ENCODE results near the gene DNMBP.

DNMBP gene, protein sequence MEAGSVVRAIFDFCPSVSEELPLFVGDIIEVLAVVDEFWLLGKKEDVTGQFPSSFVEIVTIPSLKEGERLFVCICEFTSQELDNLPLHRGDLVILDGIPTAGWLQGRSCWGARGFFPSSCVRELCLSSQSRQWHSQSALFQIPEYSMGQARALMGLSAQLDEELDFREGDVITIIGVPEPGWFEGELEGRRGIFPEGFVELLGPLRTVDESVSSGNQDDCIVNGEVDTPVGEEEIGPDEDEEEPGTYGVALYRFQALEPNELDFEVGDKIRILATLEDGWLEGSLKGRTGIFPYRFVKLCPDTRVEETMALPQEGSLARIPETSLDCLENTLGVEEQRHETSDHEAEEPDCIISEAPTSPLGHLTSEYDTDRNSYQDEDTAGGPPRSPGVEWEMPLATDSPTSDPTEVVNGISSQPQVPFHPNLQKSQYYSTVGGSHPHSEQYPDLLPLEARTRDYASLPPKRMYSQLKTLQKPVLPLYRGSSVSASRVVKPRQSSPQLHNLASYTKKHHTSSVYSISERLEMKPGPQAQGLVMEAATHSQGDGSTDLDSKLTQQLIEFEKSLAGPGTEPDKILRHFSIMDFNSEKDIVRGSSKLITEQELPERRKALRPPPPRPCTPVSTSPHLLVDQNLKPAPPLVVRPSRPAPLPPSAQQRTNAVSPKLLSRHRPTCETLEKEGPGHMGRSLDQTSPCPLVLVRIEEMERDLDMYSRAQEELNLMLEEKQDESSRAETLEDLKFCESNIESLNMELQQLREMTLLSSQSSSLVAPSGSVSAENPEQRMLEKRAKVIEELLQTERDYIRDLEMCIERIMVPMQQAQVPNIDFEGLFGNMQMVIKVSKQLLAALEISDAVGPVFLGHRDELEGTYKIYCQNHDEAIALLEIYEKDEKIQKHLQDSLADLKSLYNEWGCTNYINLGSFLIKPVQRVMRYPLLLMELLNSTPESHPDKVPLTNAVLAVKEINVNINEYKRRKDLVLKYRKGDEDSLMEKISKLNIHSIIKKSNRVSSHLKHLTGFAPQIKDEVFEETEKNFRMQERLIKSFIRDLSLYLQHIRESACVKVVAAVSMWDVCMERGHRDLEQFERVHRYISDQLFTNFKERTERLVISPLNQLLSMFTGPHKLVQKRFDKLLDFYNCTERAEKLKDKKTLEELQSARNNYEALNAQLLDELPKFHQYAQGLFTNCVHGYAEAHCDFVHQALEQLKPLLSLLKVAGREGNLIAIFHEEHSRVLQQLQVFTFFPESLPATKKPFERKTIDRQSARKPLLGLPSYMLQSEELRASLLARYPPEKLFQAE (N-terminal part only)

DNA sequence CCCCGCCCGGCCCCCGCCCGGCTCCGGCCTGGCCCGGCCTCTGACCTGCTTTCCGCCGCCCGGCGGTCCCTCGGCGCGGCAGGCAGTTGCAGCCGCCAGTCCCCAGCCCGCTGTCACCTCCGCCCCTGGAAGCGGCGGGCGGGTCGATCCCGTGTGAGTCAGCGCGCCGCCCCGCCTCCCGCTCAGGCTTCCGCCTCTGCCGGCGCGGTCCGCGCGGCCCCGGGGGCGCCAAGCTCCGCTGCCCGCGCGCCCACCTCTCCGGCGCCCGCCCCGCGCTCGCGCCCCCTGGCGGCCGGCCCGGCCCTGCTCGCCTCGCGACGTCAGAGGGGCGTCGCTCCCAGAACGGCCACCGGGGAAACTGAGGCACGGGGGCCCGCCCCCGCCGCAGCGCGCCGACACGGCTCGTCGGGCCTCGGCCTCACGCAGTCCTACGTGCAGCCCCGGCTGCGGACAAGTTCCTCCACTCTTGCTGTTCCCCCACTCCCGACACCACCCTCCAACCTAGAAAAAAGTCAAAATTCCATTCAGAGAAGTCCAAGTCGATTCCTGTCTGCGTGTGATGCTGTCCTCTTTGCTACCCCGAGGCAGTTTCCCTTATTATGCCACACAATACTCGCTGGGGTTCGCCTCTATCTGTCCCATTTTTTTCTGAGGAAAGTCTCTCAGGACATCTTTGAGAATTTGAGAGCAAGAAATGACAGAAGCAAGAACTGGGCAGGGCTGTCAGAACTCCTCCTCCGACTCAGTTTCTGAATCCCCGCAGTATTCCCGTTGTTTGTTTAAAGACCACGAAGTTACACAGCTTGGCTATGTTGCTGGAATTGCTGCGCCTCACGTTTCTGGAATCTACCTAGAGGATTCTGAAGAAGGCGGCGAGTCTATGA is at the start of gene DNMBP:
Gene DNMBP, minus strand, starts transcription at position 155 of the 884 bp plus-strand sequence. CDS start 37,823 bp downstream, outside the sequence.
- DNase-seq (ENCODE audit: low read depth) = peak; percentile 77

DNA sequence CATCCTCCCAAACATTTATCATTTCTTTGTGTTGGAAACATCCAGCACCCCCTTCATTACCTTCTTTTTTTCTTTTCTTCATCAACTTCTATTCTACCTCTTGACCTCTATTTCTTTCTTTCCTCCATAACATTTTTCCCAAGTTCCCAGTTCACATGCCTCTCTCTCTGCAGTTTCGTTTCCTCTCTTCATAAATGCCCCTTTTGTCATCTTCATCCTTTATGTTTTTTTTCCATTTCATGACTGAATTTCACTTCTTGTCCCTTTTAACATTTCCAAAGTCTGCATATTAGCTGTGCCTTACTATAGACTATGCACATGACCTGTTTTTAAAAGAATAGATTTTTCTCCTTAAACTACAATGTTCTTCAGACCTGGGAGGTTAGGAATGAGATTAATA is 48.2 kb upstream of the DNMBP start:
- DNase-seq (ENCODE audit: low read depth) = no peak

- no peak for DNase-seq (ENCODE audit: low read depth)
Measured at GRCh38 chr10:100053686-100054460, 44.1 kb upstream of the DNMBP start.

- DNase-seq (ENCODE audit: low read depth) = peak; percentile 70
Measured at GRCh38 chr10:100046021-100046486, 36.3 kb upstream of the DNMBP start.

DNA sequence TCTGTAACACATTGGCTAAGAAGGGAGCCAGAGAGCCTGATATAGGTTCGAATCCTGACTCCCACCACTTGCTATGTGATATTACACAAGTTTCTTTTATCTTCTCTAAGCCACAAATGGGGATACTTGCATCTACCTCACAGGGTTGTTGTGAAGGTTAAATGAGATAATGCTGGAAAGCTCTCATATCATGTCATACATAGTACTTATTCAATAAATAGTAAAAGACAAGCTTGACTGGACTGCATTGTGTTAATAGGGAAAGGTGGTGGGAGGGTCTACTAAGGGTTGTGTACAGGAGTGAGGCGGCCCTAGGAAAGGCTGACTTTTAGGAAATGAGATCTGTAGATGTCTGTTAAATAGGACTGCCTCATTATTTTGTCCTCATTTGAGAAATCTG is 35.8 kb upstream of the DNMBP start:
- no peak for DNase-seq (ENCODE audit: low read depth)

DNA sequence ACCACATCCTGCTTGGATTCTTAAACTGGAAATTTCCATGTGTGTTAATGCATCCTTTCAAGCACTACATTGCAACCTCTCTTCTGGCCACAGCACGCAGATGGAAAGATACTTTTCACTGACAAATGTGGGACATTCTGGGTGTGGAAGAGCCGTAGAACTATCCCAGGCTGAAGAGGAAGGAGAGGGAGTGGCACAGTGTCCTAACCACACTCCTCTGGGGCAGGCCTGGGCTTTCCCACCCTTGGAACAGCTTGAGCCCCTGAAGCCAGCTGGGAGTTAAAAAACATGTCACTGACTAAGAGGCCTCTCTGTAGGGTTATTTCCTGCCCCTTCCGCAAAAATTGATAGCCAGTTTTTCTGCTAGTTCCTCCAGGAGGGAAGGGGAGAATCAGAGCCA is 34.0 kb upstream of the DNMBP start:
- no peak for DNase-seq (ENCODE audit: low read depth)

- DNase-seq (ENCODE audit: low read depth) = no peak
Measured at GRCh38 chr10:100043344-100043743, 33.6 kb upstream of the DNMBP start.

- DNase-seq (ENCODE audit: low read depth) = no peak
Measured at GRCh38 chr10:100041306-100042002, 31.7 kb upstream of the DNMBP start.

DNA sequence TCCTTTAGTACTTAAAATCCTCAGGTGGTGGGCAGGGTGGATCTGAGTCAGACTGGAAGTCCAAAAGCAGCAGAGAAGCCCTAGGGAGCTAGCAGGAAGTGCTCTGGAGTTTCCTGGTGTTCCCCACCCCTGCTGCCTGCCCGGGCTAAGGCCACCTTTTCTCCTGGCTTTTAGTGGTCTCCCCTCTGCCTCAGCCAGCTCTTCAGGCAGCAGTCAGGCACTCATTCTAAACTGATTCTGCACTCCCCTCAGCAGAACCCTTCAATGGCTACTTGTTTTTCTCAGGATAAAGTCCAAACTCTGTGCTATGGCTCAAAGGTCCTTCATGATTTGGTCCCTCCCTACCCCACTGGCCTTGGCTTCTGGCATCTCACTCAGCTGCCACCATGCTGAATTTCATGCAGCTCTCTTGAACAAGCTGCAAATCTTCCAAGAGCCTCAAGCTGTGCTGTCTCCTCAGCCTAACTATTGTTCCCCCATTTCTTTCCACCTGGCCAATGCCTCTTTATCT is 28.9 kb upstream of the DNMBP start:
- no peak for DNase-seq (ENCODE audit: low read depth)

- no peak for DNase-seq (ENCODE audit: low read depth)
Measured at GRCh38 chr10:100037758-100038315, 28.1 kb upstream of the DNMBP start.

GRCh38 chr10:100036850-100037249 is 27.1 kb upstream of the DNMBP start:
- DNase-seq (ENCODE audit: low read depth) = no peak

DNA sequence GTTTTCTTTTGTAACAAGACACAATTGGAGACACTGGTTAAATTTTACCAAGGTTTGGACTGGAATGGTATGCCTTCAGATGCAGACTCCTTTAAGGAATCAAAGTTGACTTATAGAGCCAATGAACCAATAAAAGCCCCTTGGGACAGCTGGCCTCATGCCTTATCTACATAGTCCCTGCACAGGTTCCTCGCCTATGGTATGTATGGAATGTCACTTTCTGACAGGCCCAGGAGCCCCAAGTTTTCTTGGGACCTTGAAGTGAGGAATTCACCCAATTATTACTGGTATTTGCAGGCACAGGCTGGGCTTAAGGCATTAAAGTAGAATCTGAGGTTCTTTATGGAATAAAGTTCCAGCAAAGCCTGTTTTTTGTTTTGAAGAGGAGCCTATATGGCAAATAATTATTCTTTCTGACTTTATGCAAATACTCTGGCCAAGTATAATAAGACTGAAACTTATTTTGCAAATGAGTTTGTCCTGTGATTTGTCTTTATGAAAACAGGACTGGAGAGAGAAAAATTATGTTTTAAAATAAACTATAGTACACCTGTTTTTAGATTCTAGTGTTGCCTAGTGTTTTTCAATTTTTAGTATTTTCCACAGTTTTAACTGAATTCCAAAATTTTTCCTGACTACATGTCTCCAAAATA is 24.1 kb upstream of the DNMBP start:
- no peak for DNase-seq (ENCODE audit: low read depth)

DNA sequence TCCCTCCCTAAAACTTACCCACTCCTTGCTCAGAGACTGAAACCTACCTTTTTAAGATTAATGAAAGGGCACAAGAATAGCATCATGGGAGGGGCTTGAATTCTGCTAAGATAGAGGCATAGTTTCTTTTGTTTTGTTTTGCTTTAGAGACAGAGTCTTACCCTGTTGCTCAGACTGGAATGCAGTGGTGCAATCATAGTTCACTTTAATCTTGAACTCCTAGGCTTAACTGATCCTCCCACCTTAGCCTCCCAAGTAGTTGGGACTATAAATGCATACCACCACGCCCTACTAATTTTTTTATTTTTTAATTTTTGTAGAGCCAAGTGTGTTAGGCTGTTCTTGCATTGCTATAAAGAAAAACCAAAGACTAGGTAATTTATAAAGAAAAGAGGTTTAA is 17.7 kb upstream of the DNMBP start:
- DNase-seq (ENCODE audit: low read depth) = no peak

GRCh38 chr10:100025576-100025975 is 15.8 kb upstream of the DNMBP start:
- no peak for DNase-seq (ENCODE audit: low read depth)

- DNase-seq (ENCODE audit: low read depth) = no peak
Measured at GRCh38 chr10:100024748-100025147, 15.0 kb upstream of the DNMBP start.

GRCh38 chr10:100022403-100022802 is 12.7 kb upstream of the DNMBP start:
- no peak for DNase-seq (ENCODE audit: low read depth)

GRCh38 chr10:100021322-100021721 is 11.6 kb upstream of the DNMBP start:
- DNase-seq (ENCODE audit: low read depth) = no peak

DNA sequence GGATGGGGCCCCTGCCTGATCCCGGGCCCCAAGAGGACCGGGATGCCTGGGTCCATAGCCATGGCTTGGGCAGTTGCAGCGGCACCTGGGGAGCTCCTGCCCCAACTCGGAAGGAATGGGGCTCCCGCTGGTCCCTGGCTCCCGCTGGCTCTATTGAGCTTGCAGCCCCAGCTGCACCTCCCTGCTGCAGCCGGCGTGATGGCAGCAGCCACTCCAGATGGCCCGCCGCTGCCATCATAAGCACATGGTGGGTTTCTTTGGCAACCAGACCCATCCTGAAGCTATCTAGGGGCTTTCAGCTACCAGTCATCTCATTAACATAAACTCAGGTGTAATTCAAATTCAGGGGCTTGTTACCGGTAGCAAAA is 11.1 kb upstream of the DNMBP start:
- no peak for DNase-seq (ENCODE audit: low read depth)
